H1 (cell line): Measurements from ENCODE around the gene PAIP1. TPM values are rescaled to one million over a fixed set of nuclear protein-coding genes. Genes with fewer than 3 reads are reported as not detected.

Source experiments
- CTCF ChIA-PET: fragments of 300-600 bp; sonication (Branson Sonifier 250); formaldehyde crosslinking; loops from one replicate; lab custom pipeline; 2021; ENCODE audit not compliant: partially characterized antibody; lab: Charles Lee
- POLR2A ChIA-PET: fragments of 300-600 bp; sonication (Branson Sonifier 250); formaldehyde crosslinking; loops from one replicate; lab custom pipeline; 2021; ENCODE audit warnings: inconsistent platforms; ENCODE audit not compliant: partially characterized antibody; lab: Charles Lee
- DNase-seq, 2 experiments: peaks; one replicate each; pipeline versions ENCODE4 v3.0.0 to v3.0.0-alpha.2; 2010 to 2022; ENCODE audit warnings: low spot score in 2 of 2, low read depth in 1 of 2, mixed read lengths in 1 of 2
- FAIRE-seq: peaks from 2 replicates; lab custom pipeline; 2011; peaks lifted over from hg19 to GRCh38; lab: Jason Lieb, UNC
- H2AFZ ChIP-seq: 2 replicates; pipeline ENCODE4 v1.8.1; 2012; ENCODE audit warnings: low read length, inconsistent platforms
- H2AK5ac ChIP-seq: 2 replicates; pipeline ENCODE4 v1.6.1; 2013; ENCODE audit warnings: low read depth, low read length
- H2BK120ac ChIP-seq: replicated peaks from 2 replicates; pipeline ENCODE3; 2013; ENCODE audit warnings: low read depth, low read length, inconsistent platforms
- H2BK12ac ChIP-seq: 2 replicates; pipeline ENCODE4 v1.6.1; 2013; ENCODE audit warnings: low read depth, low read length
- H2BK15ac ChIP-seq: 2 replicates; pipeline ENCODE4 v1.6.1; 2013; ENCODE audit warnings: low read length
- H2BK20ac ChIP-seq: 2 replicates; pipeline ENCODE4 v1.6.1; 2013; ENCODE audit warnings: low read length
- H2BK5ac ChIP-seq: 2 replicates; pipeline ENCODE4 v1.6.1; 2013; ENCODE audit warnings: low read depth, low read length
- H3K14ac ChIP-seq: 2 replicates; pipeline ENCODE4 v1.6.1; 2013; ENCODE audit warnings: inconsistent platforms; ENCODE audit not compliant: insufficient read length
- H3K18ac ChIP-seq: 2 replicates; pipeline ENCODE4 v1.6.1; 2013; ENCODE audit warnings: low read length; ENCODE audit errors: extremely low read depth
- H3K23ac ChIP-seq: 2 replicates; pipeline ENCODE4 v1.6.1; 2013; ENCODE audit warnings: inconsistent platforms; ENCODE audit not compliant: insufficient read length
- H3K23me2 ChIP-seq: 2 replicates; pipeline ENCODE4 v1.6.1; 2013; ENCODE audit warnings: low read depth, low read length
- H3K27ac ChIP-seq: 2 replicates; pipeline ENCODE4 v1.6.1; 2011; ENCODE audit warnings: low read depth, low read length, inconsistent platforms
- H3K27me3 ChIP-seq, 4 experiments: replicated peaks in 1 of 4; 1 replicate in 1 of 4; 2 replicates in 3 of 4; pipeline versions ENCODE4 v1.6.1 to v1.8.1; 2011 to 2013; ENCODE audit warnings: low read length in 3 of 4, mild to moderate bottlenecking in 3 of 4, inconsistent platforms in 2 of 4, mixed read lengths in 2 of 4, moderate library complexity in 1 of 4; ENCODE audit not compliant: control insufficient read depth in 3 of 4, insufficient read depth in 3 of 4; ENCODE audit errors: extremely low read depth in 1 of 4
- H3K36me3 ChIP-seq, 4 experiments: 2 replicates each; pipeline versions ENCODE4 v1.6.1 to v1.8.1; 2011 to 2013; ENCODE audit warnings: mild to moderate bottlenecking in 4 of 4, low read length in 3 of 4, moderate library complexity in 2 of 4, control low read depth in 1 of 4, inconsistent platforms in 1 of 4; ENCODE audit not compliant: insufficient read depth in 4 of 4, control insufficient read depth in 2 of 4
- H3K4ac ChIP-seq: replicated peaks from 2 replicates; pipeline ENCODE3; 2013; ENCODE audit warnings: low read length, low read depth, mixed read lengths, inconsistent platforms; ENCODE audit not compliant: insufficient read length
- H3K4me1 ChIP-seq, 4 experiments: replicated peaks in 1 of 4; 1 replicate in 1 of 4; 2 replicates in 3 of 4; pipeline versions ENCODE4 v1.6.1 to v1.8.1; 2011 to 2013; ENCODE audit warnings: low read length in 3 of 4, inconsistent platforms in 2 of 4, mixed read lengths in 1 of 4; ENCODE audit not compliant: insufficient read depth in 4 of 4, control insufficient read depth in 3 of 4
- H3K4me2 ChIP-seq, 2 experiments: 2 replicates each; pipeline versions ENCODE4 v1.6.1 to v1.8.1; 2011 to 2013; ENCODE audit warnings: low read depth in 2 of 2, low read length in 2 of 2, control low read depth in 1 of 2, inconsistent platforms in 1 of 2, mild to moderate bottlenecking in 1 of 2; ENCODE audit not compliant: insufficient read depth in 1 of 2
- H3K4me3 ChIP-seq, 4 experiments: fragments of 200-600, 300-600 bp in 1 of 4; sonication (generic), shearing (Covaris generic), sonication (Bioruptor Twin) in 1 of 4; 2 replicates each; pipeline versions ENCODE4 v1.5.1 to v1.8.1; 2011 to 2016; ENCODE audit warnings: low read length in 4 of 4, low read depth in 3 of 4, control low read depth in 2 of 4, inconsistent platforms in 2 of 4, mild to moderate bottlenecking in 2 of 4, mixed read lengths in 1 of 4, moderate library complexity in 1 of 4; ENCODE audit not compliant: insufficient read depth in 2 of 4; ENCODE audit errors: extremely low read depth in 1 of 4
- H3K56ac ChIP-seq: replicated peaks from 2 replicates; pipeline ENCODE3; 2013; ENCODE audit warnings: low read depth, mild to moderate bottlenecking, mixed read lengths, low read length, inconsistent platforms; ENCODE audit not compliant: insufficient read length
- H3K79me1 ChIP-seq: 2 replicates; pipeline ENCODE4 v1.6.1; 2013; ENCODE audit warnings: low read depth, low read length, control low read depth
- H3K79me2 ChIP-seq, 2 experiments: 2 replicates each; pipeline versions ENCODE4 v1.6.1 to v1.8.1; 2012 to 2013; ENCODE audit warnings: low read length in 2 of 2, mild to moderate bottlenecking in 2 of 2, inconsistent platforms in 1 of 2; ENCODE audit not compliant: insufficient read depth in 2 of 2, control insufficient read depth in 1 of 2
- H3K9ac ChIP-seq, 4 experiments: replicated peaks in 1 of 4; 1 replicate in 1 of 4; 2 replicates in 3 of 4; pipeline versions ENCODE4 v1.6.1 to v1.8.1; 2011 to 2013; ENCODE audit warnings: low read depth in 3 of 4, low read length in 3 of 4, control low read depth in 2 of 4, mild to moderate bottlenecking in 2 of 4, moderate library complexity in 2 of 4, inconsistent platforms in 1 of 4; ENCODE audit errors: extremely low read depth in 1 of 4
- H3K9me3 ChIP-seq, 2 experiments: 2 replicates each; pipeline versions ENCODE4 v1.6.1 to v1.8.1; 2012 to 2013; ENCODE audit warnings: mild to moderate bottlenecking in 2 of 2, moderate library complexity in 2 of 2, control low read depth in 1 of 2, inconsistent platforms in 1 of 2, low read depth in 1 of 2, low read length in 1 of 2, mixed read lengths in 1 of 2; ENCODE audit not compliant: insufficient read depth in 2 of 2
- H4K20me1 ChIP-seq, 2 experiments: replicated peaks in 1 of 2; 2 replicates each; pipeline versions ENCODE3 to v1.8.1; 2011 to 2013; ENCODE audit warnings: inconsistent platforms in 2 of 2, low read length in 2 of 2, mild to moderate bottlenecking in 1 of 2; ENCODE audit not compliant: insufficient read depth in 2 of 2, control insufficient read depth in 1 of 2
- H4K5ac ChIP-seq: 2 replicates; pipeline ENCODE4 v1.6.1; 2013; ENCODE audit warnings: low read length, low read depth, mixed read lengths, inconsistent platforms; ENCODE audit not compliant: insufficient read length
- H4K8ac ChIP-seq: 2 replicates; pipeline ENCODE4 v1.8.0; 2013; ENCODE audit warnings: mild to moderate bottlenecking, moderate library complexity, low read length, inconsistent platforms; ENCODE audit not compliant: insufficient read depth; ENCODE audit errors: extremely low read depth
- H4K91ac ChIP-seq: replicated peaks from 2 replicates; pipeline ENCODE3; 2013; ENCODE audit warnings: low read length, mixed read lengths, inconsistent platforms; ENCODE audit not compliant: insufficient read length
- BACH1 ChIP-seq: IDR thresholded peaks from 2 replicates; pipeline ENCODE4 v1.6.1; 2012; ENCODE audit warnings: low read length, improper control_type of control experiment
- POLR2AphosphoS5 ChIP-seq: IDR thresholded peaks from 2 replicates; pipeline ENCODE4 v1.6.1; 2011; ENCODE audit warnings: low read depth, low read length
- SP4 ChIP-seq: IDR thresholded peaks from 2 replicates; pipeline ENCODE4 v1.6.1; 2012; ENCODE audit warnings: low read length, inconsistent platforms
- TCF12 ChIP-seq: IDR thresholded peaks from 2 replicates; pipeline ENCODE4 v1.6.1; 2011; ENCODE audit warnings: low read depth, mild to moderate bottlenecking, low read length
- TEAD4 ChIP-seq: IDR thresholded peaks from 2 replicates; pipeline ENCODE4 v1.6.1; 2012; ENCODE audit warnings: low read depth, low read length, inconsistent platforms, mixed read lengths
- YY1 ChIP-seq: IDR thresholded peaks from 2 replicates; pipeline ENCODE4 v1.6.1; 2011; ENCODE audit warnings: low read depth, mild to moderate bottlenecking, low read length
- WGBS, 2 experiments: shearing (Covaris generic) in 1 of 2; methylation state at CpG; one replicate each; pipeline versions ENCODE4 v1.1.6 to v1.1.7; 2013 to 2015; ENCODE audit warnings: low lambda C conversion rate in 2 of 2, mixed read lengths in 2 of 2, inconsistent platforms in 1 of 2, low coverage in 1 of 2, missing lambda C conversion rate in 1 of 2; ENCODE audit not compliant: insufficient replicate concordance in 2 of 2, insufficient coverage in 1 of 2, insufficient read length in 1 of 2; ENCODE audit errors: extremely low coverage in 1 of 2, missing lambda C conversion rate in 1 of 2; 5-methylcytosine and 5-hydroxymethylcytosine counted together
- polyA plus RNA-seq, 7 experiments: library from polyadenylated mRNA; depleted of rRNA in 3 of 7; stranded (reverse) in 5 of 7; unstranded in 2 of 7; fragments of >200 nt in 5 of 7; fragments of 200-250 nt in 2 of 7; gene quantifications; 1 replicate in 5 of 7; 2 replicates in 1 of 7; 4 replicates in 1 of 7; pipeline versions ENCODE4 v1.2.1 to v1.2.3, GENCODE V29; 2011 to 2013; ENCODE audit warnings: missing spikeins in 2 of 7, mixed read lengths in 2 of 7
- total RNA-seq: library from RNA; stranded (reverse); fragmentation: NEBNext Ultra II Directional; extraction: Animal tissue kit (Norgen Biotek cat#: 25700); gene quantifications from 2 replicates; pipeline ENCODE4 v1.2.1, GENCODE V29; 2021
- TF ChIP-seq, protein P1 (sequence below): IDR thresholded peaks from 2 replicates; pipeline ENCODE4 v1.6.1; 2011; ENCODE audit warnings: low read depth, mild to moderate bottlenecking, low read length; ENCODE audit not compliant: insufficient read depth

The PAIP1 gene
- total and polyA plus RNA-seq, 2 of the 8 experiments (the other 6 are each of a cell fraction or from before 2014, with no cell fraction given): 62.9 to 89.5 TPM

- H3K4me2 ChIP-seq: no peak overlapping the region; a peak in 1 of 4 replicates
- H3K36me3 ChIP-seq: peaks cover 0 to 9% (median 0%) of the 10 kb centered on the region in 4 experiments; a peak in 1 of 8 replicates
- H4K8ac ChIP-seq: no peak overlapping the region
- no peak overlapping the region for H2AFZ ChIP-seq
- no peak overlapping the region for H2BK20ac ChIP-seq
- no peaks in the 10 kb centered on the region for H3K9me3 ChIP-seq
- CTCF ChIA-PET: interaction anchor here (0.6 to 3.6 kb wide), 12 partner anchors 9 to 721 kb away, joined by 3 to 32 read pairs (median 4); partner anchors contain the start of gene ZNF131
- no peak overlapping the region for H2AK5ac ChIP-seq
- no peak overlapping the region for H3K18ac ChIP-seq
- no peaks in the 10 kb centered on the region for H3K79me1 ChIP-seq
- no peak for FAIRE-seq
- no peaks in the 10 kb centered on the region; the same call in 1 of the 2 replicates for H3K23me2 ChIP-seq
- H4K20me1 ChIP-seq: no peaks in the 10 kb centered on the region
- no peak overlapping the region for H3K4ac ChIP-seq
- no peak overlapping the region for H2BK12ac ChIP-seq
- TF ChIP-seq BACH1 (no peak), SP4 (no peak), TEAD4 (no peak), POLR2AphosphoS5 (no peak), YY1 (no peak), TCF12 (no peak)
- TF ChIP-seq, protein P1, sequence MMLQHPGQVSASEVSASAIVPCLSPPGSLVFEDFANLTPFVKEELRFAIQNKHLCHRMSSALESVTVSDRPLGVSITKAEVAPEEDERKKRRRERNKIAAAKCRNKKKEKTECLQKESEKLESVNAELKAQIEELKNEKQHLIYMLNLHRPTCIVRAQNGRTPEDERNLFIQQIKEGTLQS: no peak
- TF ChIP-seq, all 59 proteins: peak for 0
- H4K5ac ChIP-seq: no peak overlapping the region
- no peak overlapping the region for H3K56ac ChIP-seq
- no peak overlapping the region for H3K4me3 ChIP-seq
- no peak overlapping the region for H2BK120ac ChIP-seq
- H3K27ac ChIP-seq: no peak overlapping the region
- H3K27me3 ChIP-seq: no peaks in the 10 kb centered on the region
- peaks cover 0 to 9% of the 10 kb centered on the region in 2 experiments; a peak in 2 of 4 replicates for H3K79me2 ChIP-seq
- 96% methylated on average over 2 of the region's 2 CpGs; no CpG with 5 or more reads in 1 of the 2 experiments for WGBS, 2 experiments
- DNase-seq: no peak
- H3K23ac ChIP-seq: no peak overlapping the region
- no peak overlapping the region for H2BK15ac ChIP-seq
- H3K14ac ChIP-seq: no peak overlapping the region
- no peak overlapping the region for H2BK5ac ChIP-seq
- H3K9ac ChIP-seq: no peak overlapping the region
- H4K91ac ChIP-seq: no peak overlapping the region
- POLR2A ChIA-PET: interaction anchor here (2.1 kb wide), 1 partner anchor 13 kb away, joined by 13 read pairs; no protein-coding TSS in a partner anchor
- no peaks in the 10 kb centered on the region; a peak in 2 of 7 replicates for H3K4me1 ChIP-seq
These were observed 71.5 kb downstream of the PAIP1 start for GRCh38 chr5:43485406-43485805.
